SH-SY5Y (cell line): ENCODE results near the gene SLC1A2.

Source experiments
- GATA2 ChIP-seq: IDR thresholded peaks from 2 replicates; pipeline ENCODE4 v1.6.1; 2011; ENCODE audit warnings: mild to moderate bottlenecking, low read depth, low read length
- GATA3 ChIP-seq: IDR thresholded peaks from 2 replicates; pipeline ENCODE4 v1.6.1; 2011; ENCODE audit warnings: low read depth, mild to moderate bottlenecking, low read length, moderate library complexity

Gene SLC1A2

DNA sequence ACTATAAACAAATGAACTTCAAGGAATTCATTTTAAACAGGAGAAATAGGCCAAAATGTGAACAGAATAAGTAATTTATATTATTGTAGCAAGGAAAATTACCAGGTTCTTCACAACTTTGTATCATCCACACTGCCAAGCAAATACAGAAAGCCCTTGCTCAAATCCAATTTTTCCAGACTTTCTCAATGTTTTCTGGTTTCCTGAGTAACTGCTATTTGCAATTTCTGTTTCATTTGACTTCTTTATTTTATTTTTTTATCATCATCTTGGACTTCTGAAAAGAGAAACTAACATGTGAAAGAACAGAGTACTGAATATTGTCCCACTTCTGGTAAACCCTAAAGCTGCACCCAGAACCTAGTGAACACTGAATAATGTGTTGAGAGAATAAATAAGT, 61.0 kb downstream of the SLC1A2 start:
- no peak for TF ChIP-seq GATA3
- no peak for TF ChIP-seq GATA2

DNA sequence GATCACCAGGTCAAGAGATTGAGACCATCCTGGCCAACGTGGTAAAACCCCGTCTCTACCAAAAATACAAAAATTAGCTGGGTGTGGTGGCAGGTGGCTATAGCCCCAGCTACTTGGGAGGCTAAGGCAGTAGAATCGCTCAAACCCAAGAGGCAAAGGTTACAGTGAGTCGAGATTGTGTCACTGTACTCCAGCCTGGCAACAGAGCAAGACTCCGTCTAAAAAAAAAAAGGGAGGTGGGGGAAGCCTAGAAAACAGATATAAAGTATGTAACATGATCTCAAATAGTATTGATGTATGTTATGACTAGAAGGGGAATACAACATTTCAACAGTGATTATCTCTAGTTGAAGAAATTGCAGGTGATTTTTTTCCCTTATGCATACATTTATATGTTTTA, 61.4 kb downstream of the SLC1A2 start:
- TF ChIP-seq GATA3 (no peak), GATA2 (no peak)

DNA sequence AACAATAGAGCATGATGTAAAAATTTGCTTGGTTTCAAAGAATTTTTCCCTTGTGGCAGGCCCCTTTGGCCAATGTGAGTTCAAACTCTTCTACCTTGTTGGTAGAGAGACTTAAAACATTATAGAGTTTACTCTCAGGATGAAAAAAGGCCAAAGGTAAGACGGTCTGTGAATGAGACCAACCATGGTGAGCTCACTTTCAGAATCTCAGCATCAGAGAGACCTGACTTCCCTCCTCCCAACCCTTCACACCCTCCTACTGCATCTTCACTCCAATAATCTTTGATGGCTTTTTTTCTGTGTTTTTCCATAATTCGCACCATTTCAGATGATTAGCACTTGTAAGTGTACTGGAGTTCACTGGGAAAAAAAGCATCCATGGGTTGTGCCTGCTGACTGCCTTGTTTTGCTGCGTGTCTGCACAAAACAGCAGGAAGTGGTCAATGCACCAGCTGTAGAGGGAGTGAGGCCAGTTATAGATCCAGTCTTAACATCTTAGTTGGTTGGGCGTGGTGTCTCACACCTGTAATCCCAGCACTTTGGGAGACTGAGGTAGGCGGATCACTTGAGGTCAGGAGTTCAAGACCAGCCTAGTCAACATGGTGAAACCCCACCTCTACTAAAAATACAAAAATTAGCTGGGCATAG, 64.1 kb downstream of the SLC1A2 start:
- no peak for TF ChIP-seq GATA3
- no peak for TF ChIP-seq GATA2

DNA sequence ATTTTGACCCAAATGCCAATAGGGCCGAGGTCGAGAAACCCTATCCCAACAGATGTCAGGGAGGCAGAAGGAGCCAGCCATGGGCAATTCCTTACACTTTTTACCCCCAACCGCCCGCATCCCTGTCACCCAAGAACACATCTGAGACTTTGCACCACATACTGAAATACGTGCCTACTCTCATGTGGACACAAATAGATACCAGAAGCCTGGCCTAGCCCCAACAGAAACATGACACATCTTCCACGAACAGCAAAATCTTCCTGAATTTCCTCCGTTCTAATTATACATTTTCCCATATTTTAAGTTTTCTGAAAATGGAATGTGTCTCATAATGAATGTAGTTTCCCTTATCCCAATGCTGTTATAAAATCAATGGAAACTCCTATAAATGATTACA, 64.7 kb downstream of the SLC1A2 start:
- TF ChIP-seq GATA3 = no peak
- TF ChIP-seq GATA2 = no peak

DNA sequence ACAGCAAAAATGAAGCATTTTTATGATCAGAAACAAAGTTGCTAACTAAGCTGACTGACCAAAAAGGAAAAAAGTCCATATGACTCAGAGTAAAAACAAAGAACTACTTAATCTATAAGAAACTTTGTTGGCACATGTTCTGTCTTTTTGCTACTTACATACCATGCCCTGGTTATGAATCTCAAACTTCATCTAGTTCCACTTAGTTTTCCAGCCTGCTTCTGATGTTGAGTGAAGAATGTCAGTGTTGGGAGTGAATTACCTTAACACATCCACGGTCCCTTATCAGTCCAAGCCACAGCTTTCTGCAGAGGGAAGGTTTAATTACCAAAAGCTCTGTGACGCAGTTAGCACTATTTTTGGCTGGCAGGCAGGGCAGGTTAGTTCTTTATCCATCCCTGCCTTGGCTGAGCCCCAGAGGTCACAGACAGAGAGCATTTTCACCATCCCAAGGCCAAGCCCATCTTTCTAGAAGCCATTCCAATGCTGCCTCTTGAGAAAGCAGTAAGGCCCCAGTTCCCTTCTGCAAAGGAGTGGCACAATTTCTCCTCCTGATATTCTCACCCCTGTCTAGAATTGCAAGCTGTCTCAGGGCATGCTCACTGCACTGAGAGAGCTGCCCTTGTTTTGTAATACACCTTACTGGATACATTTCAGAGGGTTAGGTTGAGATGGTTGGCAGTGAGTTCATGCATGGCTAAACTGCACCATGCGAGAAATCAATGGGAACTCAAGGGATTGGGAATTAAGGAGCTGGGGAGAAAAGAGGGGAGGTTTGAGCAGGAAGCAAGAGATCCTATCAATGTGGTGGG, 67.1 kb downstream of the SLC1A2 start:
- TF ChIP-seq GATA3 (no peak), GATA2 (no peak)

DNA sequence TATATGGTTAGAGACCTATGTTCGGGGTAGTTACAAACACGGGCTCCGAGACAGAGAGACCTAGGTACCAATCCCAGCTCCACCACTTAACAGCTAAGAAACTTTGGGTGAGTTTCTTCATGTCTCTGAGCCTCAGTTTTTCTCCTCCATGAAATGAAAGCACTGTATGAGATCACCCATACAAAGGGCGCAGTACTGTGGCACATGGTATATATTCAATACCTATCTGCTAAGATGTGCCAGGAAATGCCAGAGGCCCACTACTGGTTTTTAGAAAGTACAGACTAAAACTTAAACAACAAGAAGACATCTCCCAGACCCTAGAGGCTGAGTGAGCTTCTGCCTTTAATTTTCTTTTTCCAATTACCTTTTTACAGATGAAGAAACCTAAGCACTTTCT, 69.5 kb downstream of the SLC1A2 start:
- TF ChIP-seq GATA3 (no peak), GATA2 (no peak)

DNA sequence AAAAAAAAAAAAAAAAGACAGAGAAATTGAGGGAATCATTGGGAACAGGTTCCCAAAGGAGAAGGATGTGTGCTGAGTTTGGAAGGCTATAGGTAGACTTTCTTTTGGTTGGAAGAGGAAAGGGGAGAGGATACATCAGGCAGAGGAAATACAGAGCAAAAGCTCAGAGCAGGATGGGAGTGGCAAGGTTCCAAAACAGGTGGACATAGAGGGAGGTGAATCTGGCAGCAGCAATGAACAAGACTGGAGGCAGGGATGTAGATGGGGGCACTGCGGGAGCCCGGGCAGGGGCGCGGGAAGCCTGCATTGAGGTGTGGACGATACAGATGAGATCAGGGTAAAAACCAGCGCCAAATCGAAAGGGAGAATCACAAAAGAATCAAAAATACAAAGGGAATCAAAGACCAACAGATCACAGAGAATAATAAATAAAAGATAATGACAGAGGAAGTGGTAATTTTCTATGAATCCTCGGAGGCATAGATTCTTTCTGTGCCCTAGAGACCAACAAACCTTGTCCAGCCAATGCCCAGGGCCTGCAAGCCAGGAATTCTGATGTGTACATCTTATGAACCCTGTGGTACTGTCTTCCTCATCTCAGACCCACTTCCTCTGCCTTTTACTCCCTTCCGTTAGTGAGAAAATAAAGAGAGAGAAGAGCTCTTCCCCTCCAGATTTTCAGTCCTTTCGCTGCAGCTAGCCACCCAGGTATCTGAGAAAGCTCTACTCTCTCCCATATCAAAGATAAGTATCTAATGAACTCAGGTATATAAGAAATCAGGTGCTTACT, 70.3 kb downstream of the SLC1A2 start:
- TF ChIP-seq GATA2 = no peak

DNA sequence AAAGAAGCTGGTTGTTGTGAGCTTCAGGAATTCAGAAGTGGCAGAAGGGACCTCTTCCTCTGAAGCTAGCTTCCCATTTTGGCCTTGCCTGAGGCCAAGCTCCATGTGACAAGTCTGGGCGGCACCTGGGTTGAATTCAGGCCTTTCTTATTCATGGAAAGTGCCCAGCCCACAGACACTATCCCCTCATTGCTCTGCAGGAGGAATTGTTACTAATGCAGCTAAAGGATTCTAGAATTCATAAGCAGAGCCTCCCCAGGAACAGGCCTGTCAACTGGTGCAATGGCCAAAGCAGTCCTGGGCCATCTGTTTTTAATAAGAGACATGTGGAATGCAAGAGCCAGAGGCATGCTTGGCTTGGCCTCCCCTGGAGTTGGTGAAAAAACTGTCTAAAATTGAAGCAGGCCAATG, 71.4 kb downstream of the SLC1A2 start:
- no peak for TF ChIP-seq GATA2
- no peak for TF ChIP-seq GATA3

DNA sequence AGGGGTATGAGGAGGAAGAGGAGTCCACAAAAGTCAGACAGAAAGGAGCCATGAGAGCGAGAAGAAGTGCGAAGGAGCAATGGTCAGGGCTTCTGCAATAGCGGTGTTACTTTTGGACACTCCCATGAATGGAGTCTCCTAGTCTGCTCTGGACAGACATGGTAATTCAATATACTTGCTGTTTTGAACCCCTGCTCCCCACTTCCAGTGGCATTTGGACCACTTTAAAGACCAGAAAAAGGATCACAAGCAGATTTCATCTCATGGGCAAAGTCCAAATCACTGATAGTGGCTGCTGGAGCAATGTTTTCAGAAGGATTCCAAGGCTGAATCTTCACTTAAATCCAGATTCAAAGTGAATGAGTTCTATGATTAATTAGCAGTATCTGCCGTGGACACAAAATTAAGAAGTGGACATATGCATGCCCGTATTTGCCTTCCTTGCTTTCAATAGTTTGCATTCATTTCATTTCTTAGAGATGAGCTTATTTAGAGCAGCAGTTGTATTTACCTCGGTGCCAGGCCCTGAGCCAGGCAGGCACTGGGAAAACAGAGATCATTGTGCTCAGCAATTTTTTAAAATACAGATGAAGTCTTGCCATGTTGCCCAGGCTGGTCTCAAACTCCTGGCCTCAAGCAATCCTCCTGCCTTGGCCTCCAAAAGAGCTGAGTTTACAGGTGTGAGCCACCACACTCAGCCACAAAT, 72.0 kb downstream of the SLC1A2 start:
- TF ChIP-seq GATA2 (no peak), GATA3 (no peak)

DNA sequence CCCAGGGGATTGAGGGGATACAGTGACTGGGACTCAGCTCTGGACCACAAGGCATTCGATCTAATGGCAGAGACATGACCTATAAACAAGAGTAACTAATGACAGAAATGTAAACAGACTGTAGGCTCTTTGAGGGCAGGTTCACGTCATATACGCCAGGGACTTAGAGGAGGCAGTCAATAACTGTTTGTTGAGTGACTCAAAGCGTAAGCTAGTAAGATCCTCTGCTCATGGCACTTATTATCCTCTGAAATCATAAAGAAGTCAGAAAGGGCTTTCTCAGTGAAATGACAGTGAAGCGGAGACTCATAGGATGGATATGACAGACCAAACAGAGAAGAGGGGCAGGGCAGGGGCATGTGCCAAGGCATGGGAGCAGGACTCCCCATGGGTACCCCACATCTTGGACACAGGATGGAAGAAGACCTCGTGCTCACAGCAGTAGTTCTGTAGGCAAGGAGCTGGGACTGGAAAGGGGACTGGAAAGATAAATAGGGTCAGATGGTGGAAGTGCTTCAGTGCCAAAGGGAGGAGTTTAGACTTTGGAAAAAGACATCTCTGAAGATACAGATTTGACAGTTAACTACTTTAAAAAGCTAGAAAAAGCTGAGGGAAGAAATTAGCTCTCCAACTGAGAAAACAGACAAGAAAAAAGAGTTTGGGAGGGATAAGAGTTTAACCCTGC, 72.7 kb downstream of the SLC1A2 start:
- TF ChIP-seq GATA2 (no peak), GATA3 (no peak)

DNA sequence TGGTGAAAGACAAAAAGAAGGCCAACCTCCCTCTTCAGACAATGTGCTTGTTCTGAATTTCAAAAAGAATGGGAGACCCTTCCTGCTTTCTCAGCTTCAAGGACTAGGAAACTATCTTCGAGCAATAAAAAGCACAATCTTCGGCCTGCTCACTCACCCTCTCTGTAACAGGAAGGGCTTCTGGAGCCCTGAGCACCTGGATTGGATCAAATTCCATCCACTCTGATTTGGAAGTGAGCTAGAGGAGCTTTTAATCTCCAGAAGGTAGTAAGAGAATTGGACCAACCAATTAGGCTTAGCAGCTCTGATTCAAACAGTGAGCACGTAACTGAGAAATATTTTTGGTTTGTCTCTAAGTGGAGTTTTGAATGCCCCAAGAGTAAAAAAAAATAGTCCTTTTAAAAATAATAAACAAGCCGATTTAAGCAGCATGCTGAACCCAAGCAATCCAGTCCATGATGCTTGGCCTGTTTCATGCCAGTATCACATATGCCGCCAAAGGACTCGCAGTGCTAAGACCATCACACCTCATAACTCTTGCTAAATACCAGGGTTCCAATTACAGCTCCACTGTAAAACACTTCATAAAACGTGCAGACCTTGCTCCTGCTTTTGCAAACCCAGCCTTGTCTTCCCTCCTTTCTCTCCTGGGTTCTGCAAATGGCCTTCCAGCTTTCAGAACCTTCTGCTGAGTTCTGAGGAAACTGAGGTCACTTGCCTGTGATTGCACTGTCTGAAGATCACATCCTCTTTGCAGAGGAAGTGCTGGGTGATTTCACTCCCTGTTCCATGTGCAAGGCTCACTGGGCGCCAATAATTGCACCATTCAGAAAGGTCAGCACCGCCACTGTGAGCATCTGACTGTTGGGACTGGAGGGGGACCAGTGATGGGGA, 74.4 kb downstream of the SLC1A2 start:
- no peak for TF ChIP-seq GATA3
- no peak for TF ChIP-seq GATA2

DNA sequence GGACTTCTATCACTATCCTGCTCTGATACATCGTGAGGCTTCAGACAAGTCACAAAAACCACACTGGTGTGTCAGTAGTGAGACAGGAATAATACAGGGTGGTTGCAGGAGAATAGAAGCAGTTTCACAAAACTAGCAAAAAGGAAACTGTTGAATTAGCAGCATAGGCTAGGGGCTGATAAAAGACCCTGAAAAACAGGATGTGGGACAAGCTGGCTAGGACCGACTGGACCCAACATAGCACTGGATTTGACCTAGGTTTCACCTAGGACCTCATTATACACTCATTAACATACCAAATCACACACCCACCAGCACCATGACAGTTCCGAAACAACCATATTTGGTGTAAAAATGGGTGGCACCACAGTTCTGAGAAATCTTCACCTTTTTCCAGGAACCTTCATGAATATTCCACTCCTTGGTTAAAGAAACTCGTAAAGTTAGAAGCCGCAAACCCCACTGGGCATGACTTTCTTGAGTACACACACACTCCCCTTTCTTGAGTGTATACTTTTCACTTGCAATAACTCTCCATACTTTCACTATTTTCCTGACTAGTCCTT, 76.2 kb downstream of the SLC1A2 start:
- no peak for TF ChIP-seq GATA2
- TF ChIP-seq GATA3 = no peak
